IMR-90 (cell line): ENCODE data around the gene CTBP2. TPM values are rescaled to one million over a fixed set of nuclear protein-coding genes. Genes with fewer than 3 reads are reported as not detected.

Experiments
- MXI1 ChIP-seq: IDR thresholded peaks from 2 replicates; pipeline ENCODE4 v1.6.1; 2012; ENCODE audit warnings: low read depth, mild to moderate bottlenecking, low read length, moderate library complexity, borderline replicate concordance
- polyA plus RNA-seq, 3 experiments: library from polyadenylated mRNA; depleted of rRNA; stranded (reverse); fragments of >200 nt; gene quantifications; 2 replicates each; pipeline ENCODE4 v1.2.3, GENCODE V29; 2012; ENCODE audit warnings: low replicate concordance in 1 of 3
- total RNA-seq: library from RNA; depleted of rRNA; stranded (reverse); fragments of >200 nt; gene quantifications from 2 replicates; pipeline ENCODE4 v1.2.3, GENCODE V29; 2012
- TF ChIP-seq, protein P1 (sequence below): fragments of 150-350 bp; IDR thresholded peaks from 2 replicates; pipeline ENCODE4 v1.6.1; 2017; ENCODE audit warnings: mild to moderate bottlenecking, antibody characterized with exemption, low read length, low read depth

CTBP2 gene
- total and polyA plus RNA-seq, 2 of the 4 experiments (the other 2 are of a cell fraction) = 81.0 to 86.6 TPM

DNA sequence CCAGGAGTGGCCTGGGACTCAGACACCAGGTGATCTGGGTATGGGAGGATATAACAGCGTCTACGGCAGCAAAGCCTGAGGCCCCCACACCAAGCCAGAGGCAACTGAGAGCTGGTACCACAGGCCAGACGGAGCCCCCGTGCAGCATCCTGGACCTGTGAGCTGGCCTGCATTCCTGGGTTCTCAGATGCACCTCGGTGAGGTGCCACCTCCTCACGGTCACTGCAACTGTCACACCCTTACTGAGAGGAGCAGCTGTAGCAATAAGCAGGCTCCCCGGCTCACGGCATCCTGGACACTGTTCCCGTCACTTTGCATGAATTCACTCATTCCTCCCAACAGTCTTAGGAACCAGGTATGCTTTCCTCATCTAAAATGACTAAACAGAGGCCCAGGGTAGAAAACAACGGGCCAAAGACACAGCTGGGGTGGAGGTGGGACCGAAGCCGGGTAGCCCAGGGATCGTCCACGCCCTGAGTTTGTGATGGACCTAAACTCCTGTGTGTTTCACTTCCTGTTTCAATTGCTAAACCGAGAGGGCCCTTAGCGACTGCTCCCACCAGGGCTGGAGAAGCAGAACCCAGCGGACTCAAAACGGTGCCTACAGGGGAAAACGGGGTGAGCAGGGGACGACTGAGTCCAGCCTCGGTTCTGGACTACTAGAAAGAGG lies 98.7 kb downstream of the CTBP2 start (continued):
- TF ChIP-seq, protein P1, sequence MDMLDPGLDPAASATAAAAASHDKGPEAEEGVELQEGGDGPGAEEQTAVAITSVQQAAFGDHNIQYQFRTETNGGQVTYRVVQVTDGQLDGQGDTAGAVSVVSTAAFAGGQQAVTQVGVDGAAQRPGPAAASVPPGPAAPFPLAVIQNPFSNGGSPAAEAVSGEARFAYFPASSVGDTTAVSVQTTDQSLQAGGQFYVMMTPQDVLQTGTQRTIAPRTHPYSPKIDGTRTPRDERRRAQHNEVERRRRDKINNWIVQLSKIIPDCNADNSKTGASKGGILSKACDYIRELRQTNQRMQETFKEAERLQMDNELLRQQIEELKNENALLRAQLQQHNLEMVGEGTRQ = no peak
- no peak for TF ChIP-seq MXI1
